GM20431 (cell line): Measurements from ENCODE around the gene KRTAP10-5.
"Not testable (repeated sequence)": the region's sequence is repeated elsewhere in the genome, so short reads cannot be mapped to it uniquely, and the experiment has no call there.

ENCODE experiments used
- in situ Hi-C: fragments of 300-500 bp; cut with MseI, MboI; formaldehyde crosslinking; loops from one replicate; pipeline ENCODE4 v1.15.0; 2020; ENCODE audit warnings: low sequenced_read_pairs; ENCODE audit not compliant: unreplicated experiment

KRTAP10-5 gene

GRCh38 chr21:44592446-44593311, 12.3 kb upstream of the KRTAP10-5 start, which contains the start of gene KRTAP10-6:
Gene KRTAP10-6, minus strand, starts transcription at chr21:44592505. Its CDS starts 21 bp downstream, at chr21:44592484.
- in situ Hi-C loops: no loop called here

- in situ Hi-C loops: not testable (repeated sequence)
These were observed 11.4 kb upstream of the KRTAP10-5 start for GRCh38 chr21:44591801-44592130.

GRCh38 chr21:44590897-44591800, 10.7 kb upstream of the KRTAP10-5 start:
- in situ Hi-C loops: not testable (repeated sequence)

GRCh38 chr21:44590311-44590721, 9.9 kb upstream of the KRTAP10-5 start:
- in situ Hi-C loops: no loop called here

GRCh38 chr21:44589586-44590305, 9.3 kb upstream of the KRTAP10-5 start:
- in situ Hi-C loops: no loop called here

- in situ Hi-C loops: no loop called here
These were observed 8.7 kb upstream of the KRTAP10-5 start for GRCh38 chr21:44589094-44589493.

- in situ Hi-C loops: no loop called here
These were observed 5.5 kb upstream of the KRTAP10-5 start for GRCh38 chr21:44585892-44586291.

GRCh38 chr21:44583800-44584147, 3.4 kb upstream of the KRTAP10-5 start:
- in situ Hi-C loops: no loop called here

GRCh38 chr21:44583089-44583799, 2.8 kb upstream of the KRTAP10-5 start:
- in situ Hi-C loops: no loop called here

- in situ Hi-C loops: no loop called here
These were observed 1.7 kb upstream of the KRTAP10-5 start for GRCh38 chr21:44582055-44582454.

GRCh38 chr21:44581158-44581557, 754 bp upstream of the KRTAP10-5 start:
- in situ Hi-C loops: no loop called here

- in situ Hi-C loops: no loop called here
These were observed 615 bp downstream of the KRTAP10-5 start for GRCh38 chr21:44579833-44580144.

GRCh38 chr21:44579056-44579832, 1.2 kb downstream of the KRTAP10-5 start:
- in situ Hi-C loops: no loop called here

- in situ Hi-C loops: no loop called here
These were observed 1.9 kb downstream of the KRTAP10-5 start for GRCh38 chr21:44578371-44579055.

GRCh38 chr21:44576025-44576420, 4.4 kb downstream of the KRTAP10-5 start:
- in situ Hi-C loops: no loop called here

- in situ Hi-C loops: no loop called here
These were observed 4.9 kb downstream of the KRTAP10-5 start for GRCh38 chr21:44575307-44576024.

- in situ Hi-C loops: no loop called here
These were observed 5.7 kb downstream of the KRTAP10-5 start for GRCh38 chr21:44574457-44575306.
